ENCODE results near the gene AK8.

AK8 gene

DNA sequence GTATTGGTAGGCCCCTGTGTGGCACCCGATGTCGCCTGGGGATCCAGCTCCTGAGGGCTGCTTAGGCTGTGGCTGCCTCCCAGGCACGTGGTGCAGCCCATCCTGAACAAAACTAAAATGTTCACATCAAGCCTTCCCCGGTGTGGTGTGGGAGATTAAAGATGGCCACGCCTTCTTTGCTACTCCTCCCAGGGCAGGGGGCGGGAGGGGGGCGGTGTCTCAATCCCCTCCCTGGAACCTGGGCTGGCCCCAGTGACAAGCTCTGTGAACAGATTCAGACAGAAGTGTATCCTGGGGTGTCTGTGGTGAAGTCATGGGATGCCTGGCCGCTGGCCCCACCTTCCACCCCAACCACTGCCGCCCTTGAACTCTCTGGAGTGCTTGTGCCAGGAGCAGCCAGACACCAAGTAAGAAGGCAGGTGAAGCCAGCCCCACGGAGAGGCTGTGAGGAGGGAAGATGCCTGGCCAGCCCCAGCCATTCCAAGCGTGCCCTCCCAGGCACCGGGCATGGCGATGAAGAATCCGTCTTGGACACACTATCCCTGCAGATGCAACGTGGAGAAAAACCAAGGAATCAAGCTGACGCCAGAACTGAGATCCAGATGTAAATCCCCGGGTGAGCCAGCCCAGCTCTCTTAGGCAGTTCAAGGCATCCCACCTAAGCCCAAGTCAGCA is 75.8 kb downstream of the AK8 start:
- Histone ChIP-seq H3K4me2 (no peak overlapping the region), H4K20me1 (ENCODE audit: insufficient read depth) (no peaks in the 10 kb centered on the region), H3K4me1 (ENCODE audit: low read depth, poor library complexity, severe bottlenecking) (no peaks in the 10 kb centered on the region), H3K36me3 (ENCODE audit: insufficient read depth) (no peaks in the 10 kb centered on the region), H3K27ac (no peak overlapping the region), H3K79me2 (ENCODE audit: insufficient read depth, low read depth) (no peaks in the 10 kb centered on the region), H2AFZ (ENCODE audit: low read depth) (no peak overlapping the region), H3K4me3 (IDR thresholded peaks at IDR 0.05; ENCODE audit: insufficient read depth, low read depth, low read length) (no peak overlapping the region), H3K27me3 (ENCODE audit: insufficient read depth, low read depth) (peaks cover 37% of the 10 kb centered on the region; the same call in 1 of the 2 replicates), H3K9ac (no peak overlapping the region)
- no peak for TF ChIP-seq CTCF (conservative IDR thresholded peaks at IDR 0.05; ENCODE audit: low read depth, low read length)

GRCh38 chr9:132801659-132802058 is 76.4 kb downstream of the AK8 start:
- no peak overlapping the region for H2AFZ ChIP-seq (ENCODE audit: low read depth)

GRCh38 chr9:132800038-132800648 is 77.9 kb downstream of the AK8 start:
- H3K27me3 ChIP-seq (ENCODE audit: insufficient read depth, low read depth), result peaks cover 16% of the 10 kb centered on the region; the same call in 1 of the 2 replicates
- H4K20me1 ChIP-seq (ENCODE audit: insufficient read depth), result no peaks in the 10 kb centered on the region
- peak overlapping the region; percentile 3; the same call in 1 of the 2 replicates for H3K4me2 ChIP-seq
- TF ChIP-seq CTCF (conservative IDR thresholded peaks at IDR 0.05; ENCODE audit: low read depth, low read length), result peak; percentile 88
- H3K27ac ChIP-seq, result no peak overlapping the region
- no peak overlapping the region; the same call in 1 of the 2 replicates for H2AFZ ChIP-seq (ENCODE audit: low read depth)
- no peaks in the 10 kb centered on the region for H3K4me1 ChIP-seq (ENCODE audit: low read depth, poor library complexity, severe bottlenecking)
- no peak overlapping the region for H3K4me3 ChIP-seq (IDR thresholded peaks at IDR 0.05; ENCODE audit: insufficient read depth, low read depth, low read length)
- H3K9ac ChIP-seq, result no peak overlapping the region
- no peaks in the 10 kb centered on the region for H3K36me3 ChIP-seq (ENCODE audit: insufficient read depth)
- no peaks in the 10 kb centered on the region for H3K79me2 ChIP-seq (ENCODE audit: insufficient read depth, low read depth)

More at GRCh38 chr9:132801659-132802058, 76.4 kb downstream of the AK8 start:
- Histone ChIP-seq H3K4me2 (no peak overlapping the region), H3K27ac (no peak overlapping the region), H3K4me3 (IDR thresholded peaks at IDR 0.05; ENCODE audit: insufficient read depth, low read depth, low read length) (no peak overlapping the region), H3K4me1 (ENCODE audit: low read depth, poor library complexity, severe bottlenecking) (no peaks in the 10 kb centered on the region), H4K20me1 (ENCODE audit: insufficient read depth) (no peaks in the 10 kb centered on the region), H3K79me2 (ENCODE audit: insufficient read depth, low read depth) (no peaks in the 10 kb centered on the region), H3K36me3 (ENCODE audit: insufficient read depth) (no peaks in the 10 kb centered on the region), H3K9ac (no peak overlapping the region), H3K27me3 (ENCODE audit: insufficient read depth, low read depth) (peaks cover 31% of the 10 kb centered on the region; the same call in 1 of the 2 replicates)
- TF ChIP-seq CTCF (conservative IDR thresholded peaks at IDR 0.05; ENCODE audit: low read depth, low read length), result no peak

DNA sequence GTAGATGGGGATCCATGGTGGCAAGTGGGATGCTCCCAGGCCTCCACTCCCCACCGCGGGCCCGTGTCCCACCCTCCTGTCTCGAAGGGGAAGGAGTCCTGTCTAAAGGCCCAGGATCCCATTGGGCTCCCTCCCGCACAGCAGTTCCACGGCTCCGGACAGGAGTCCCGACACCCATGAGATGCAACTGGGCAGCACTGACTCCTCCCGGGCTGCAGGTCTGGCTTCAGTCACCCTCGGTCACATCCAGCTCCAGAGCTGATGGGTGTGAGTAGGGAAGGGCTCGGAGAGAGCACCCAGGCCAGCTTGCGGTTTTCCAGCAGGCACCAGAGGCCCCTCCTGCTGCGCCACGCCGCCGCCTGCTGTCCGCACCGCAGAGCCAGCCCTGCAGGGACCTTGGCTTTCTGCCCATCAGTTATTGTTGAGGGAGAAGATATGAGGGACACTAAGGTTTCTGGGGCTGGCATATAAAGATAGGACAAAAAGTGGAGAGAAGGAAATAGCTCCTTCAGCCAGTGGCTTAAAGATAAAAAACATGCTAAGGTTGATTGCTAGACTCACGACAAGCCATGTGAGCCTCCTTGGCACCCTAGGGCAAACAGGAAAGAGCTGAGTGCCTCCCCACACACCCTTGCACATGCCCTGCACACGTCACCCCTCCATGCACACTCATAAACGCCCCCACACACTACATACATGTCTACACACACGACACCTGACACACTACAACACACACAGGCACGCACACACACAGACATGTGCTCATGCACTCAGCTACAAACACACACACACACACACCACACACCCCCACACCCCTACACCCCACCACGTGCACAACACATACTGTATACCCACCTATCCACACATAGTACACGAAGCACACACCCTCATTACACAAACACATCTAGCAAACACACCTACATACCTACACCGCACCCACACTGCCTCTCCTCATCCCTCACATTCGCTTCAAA is 79.0 kb downstream of the AK8 start:
- Histone ChIP-seq H3K4me1 (ENCODE audit: low read depth, poor library complexity, severe bottlenecking) (no peaks in the 10 kb centered on the region), H4K20me1 (ENCODE audit: insufficient read depth) (no peaks in the 10 kb centered on the region), H3K9ac (no peak overlapping the region), H2AFZ (ENCODE audit: low read depth) (no peak overlapping the region), H3K27ac (no peak overlapping the region), H3K4me3 (IDR thresholded peaks at IDR 0.05; ENCODE audit: insufficient read depth, low read depth, low read length) (no peak overlapping the region), H3K4me2 (no peak overlapping the region), H3K79me2 (ENCODE audit: insufficient read depth, low read depth) (no peaks in the 10 kb centered on the region), H3K36me3 (ENCODE audit: insufficient read depth) (no peaks in the 10 kb centered on the region), H3K27me3 (ENCODE audit: insufficient read depth, low read depth) (peaks cover 14% of the 10 kb centered on the region)
- TF ChIP-seq CTCF (conservative IDR thresholded peaks at IDR 0.05; ENCODE audit: low read depth, low read length), result no peak
